A549 (cell line): ENCODE results near the gene SUGP2. TPM values are rescaled to one million over a fixed set of nuclear protein-coding genes. Genes with fewer than 3 reads are reported as not detected.
A peak's percentile ranks its signal among the peaks of the same experiment; 100 is the strongest.

Experiments
- ATAC-seq, 2 experiments: fragments of 200-7000 bp in 1 of 2; fragments of >200 bp in 1 of 2; cut with Nextera tagmentation in 1 of 2; cut with Tn5 transposase in 1 of 2; 3 replicates each; pipeline versions ENCODE4 v1.8.0 to v1.9.1; 2018 to 2020; ENCODE audit warnings: mild to moderate bottlenecking in 1 of 2, moderate library complexity in 1 of 2
- CTCF ChIA-PET: fragments of 300-600 bp; sonication (Branson Sonifier 250); formaldehyde crosslinking; extraction: SDS; loops from one replicate; lab custom pipeline; 2021; ENCODE audit warnings: antibody characterized with exemption, inconsistent platforms; lab: Yijun Ruan, JAX
- POLR2A ChIA-PET: fragments of 350-600 bp; formaldehyde crosslinking; extraction: SDS; loops from one replicate; lab custom pipeline; 2021; ENCODE audit warnings: antibody characterized with exemption, inconsistent platforms; lab: Yijun Ruan, JAX
- DNase-seq, 2 experiments: peaks; one replicate each; pipeline versions ENCODE4 v3.0.0 to v3.0.0-alpha.2; 2011 to 2016; ENCODE audit warnings: low read depth in 1 of 2, low spot score in 1 of 2
- FAIRE-seq: peaks from 2 replicates; lab custom pipeline; 2011; peaks lifted over from hg19 to GRCh38; lab: Jason Lieb, UNC
- H3K27ac ChIP-seq, 2 experiments: fragments of >200 bp; sonication (Bioruptor Twin); formaldehyde crosslinking; 3 replicates each; pipeline ENCODE4 v1.5.1; 2016 to 2017
- H3K4me1 ChIP-seq: fragments of >200 bp; sonication (Bioruptor Twin); formaldehyde crosslinking; 3 replicates; pipeline ENCODE4 v1.6.1; 2016
- H3K4me2 ChIP-seq: fragments of >200 bp; sonication (Bioruptor Twin); formaldehyde crosslinking; 3 replicates; pipeline ENCODE4 v1.6.1; 2016
- H3K4me3 ChIP-seq: fragments of >200 bp; sonication (Bioruptor Twin); formaldehyde crosslinking; 3 replicates; pipeline ENCODE4 v1.5.1; 2016
- H3K9me3 ChIP-seq: fragments of >200 bp; sonication (Bioruptor Twin); formaldehyde crosslinking; 3 replicates; pipeline ENCODE4 v1.6.1; 2016
- BCL3 ChIP-seq: fragments of >200 bp; sonication (Bioruptor Twin); formaldehyde crosslinking; IDR thresholded peaks from 3 replicates; pipeline ENCODE4 v1.6.1; 2016
- BHLHE40 ChIP-seq: IDR thresholded peaks from 2 replicates; pipeline ENCODE4 v1.6.1; 2012; ENCODE audit warnings: low read depth, low read length, inconsistent platforms
- CBX8 ChIP-seq: fragments of 200-600 bp; sonication (generic); IDR thresholded peaks from 2 replicates; pipeline ENCODE4 v1.6.1; 2016
- CHD4 ChIP-seq: fragments of 200-600 bp; sonication (generic); IDR thresholded peaks from 2 replicates; pipeline ENCODE4 v1.6.1; 2016; ENCODE audit warnings: antibody characterized with exemption, mild to moderate bottlenecking, borderline replicate concordance
- E2F6 ChIP-seq: IDR thresholded peaks from 2 replicates; pipeline ENCODE4 v1.6.1; 2012; ENCODE audit warnings: low read depth, borderline replicate concordance
- EHMT2 ChIP-seq: fragments of 200-600 bp; sonication (generic); IDR thresholded peaks from 2 replicates; pipeline ENCODE4 v1.6.1; 2016; ENCODE audit warnings: antibody characterized with exemption, low read depth, mild to moderate bottlenecking, moderate library complexity
- ESRRA ChIP-seq: fragments of 150-350 bp; IDR thresholded peaks from 2 replicates; pipeline ENCODE4 v1.6.1; 2014; ENCODE audit warnings: mild to moderate bottlenecking, low read length, borderline replicate concordance
- FOSB ChIP-seq: fragments of 250-450 bp; sonication (Bioruptor Pico); IDR thresholded peaks from 2 replicates; pipeline ENCODE4 v1.5.0; 2020; ENCODE audit warnings: mild to moderate bottlenecking, moderate library complexity
- FOSL2 ChIP-seq, 2 experiments: fragments of 450-650 bp in 1 of 2; fragments of >200 bp in 1 of 2; sonication (Bioruptor Twin) in 1 of 2; formaldehyde crosslinking; IDR thresholded peaks; 2 replicates each; pipeline versions ENCODE4 v1.5.0 to v1.6.1; 2016 to 2020; ENCODE audit warnings: mild to moderate bottlenecking in 1 of 2, moderate library complexity in 1 of 2
- HEYL ChIP-seq: fragments of 250-450 bp; sonication (Bioruptor Pico); IDR thresholded peaks from 2 replicates; pipeline ENCODE4 v1.8.0; 2021; ENCODE audit warnings: mild to moderate bottlenecking, moderate library complexity
- HMGXB4 ChIP-seq: fragments of 250-450 bp; sonication (Bioruptor Pico); IDR thresholded peaks from 2 replicates; pipeline ENCODE4 v1.5.0; 2021; ENCODE audit warnings: mild to moderate bottlenecking, moderate library complexity, borderline replicate concordance
- HOXB13 ChIP-seq: fragments of 250-450 bp; sonication (Bioruptor Pico); IDR thresholded peaks from 2 replicates; pipeline ENCODE4 v1.5.0; 2020; ENCODE audit warnings: low read depth, mild to moderate bottlenecking, moderate library complexity
- HOXB5 ChIP-seq: fragments of 250-450 bp; sonication (Bioruptor Pico); IDR thresholded peaks from 2 replicates; pipeline ENCODE4 v1.5.0; 2020; ENCODE audit warnings: mild to moderate bottlenecking, moderate library complexity
- KDM1A ChIP-seq: fragments of 200-600 bp; sonication (generic); IDR thresholded peaks from 2 replicates; pipeline ENCODE4 v1.6.1; 2016; ENCODE audit warnings: low read depth, mild to moderate bottlenecking
- MAFK ChIP-seq: fragments of 450-650 bp; IDR thresholded peaks from 2 replicates; pipeline ENCODE4 v1.6.1; 2014; ENCODE audit not compliant: partially characterized antibody
- MAZ ChIP-seq: fragments of 150-350 bp; IDR thresholded peaks from 2 replicates; pipeline ENCODE4 v1.6.1; 2014; ENCODE audit warnings: antibody characterized with exemption, low read depth, low read length, borderline replicate concordance
- MYC ChIP-seq: IDR thresholded peaks from 2 replicates; pipeline ENCODE4 v1.6.1; 2012; ENCODE audit warnings: mild to moderate bottlenecking, inconsistent platforms, low read length, improper control_type of control experiment, borderline replicate concordance
- NFE2L2 ChIP-seq: fragments of 150-350 bp; conservative IDR thresholded peaks from 2 replicates; pipeline ENCODE4 v1.6.1; 2014; ENCODE audit warnings: low read length
- NPAS2 ChIP-seq: fragments of 250-450 bp; sonication (Bioruptor Pico); IDR thresholded peaks from 2 replicates; pipeline ENCODE4 v1.8.0; 2022; ENCODE audit warnings: mild to moderate bottlenecking, moderate library complexity, borderline replicate concordance
- NR3C1 ChIP-seq: fragments of >200 bp; sonication (Bioruptor Twin); formaldehyde crosslinking; IDR thresholded peaks from 3 replicates; pipeline ENCODE4 v1.6.1; 2017
- PBX3 ChIP-seq: IDR thresholded peaks from 2 replicates; pipeline ENCODE4 v1.6.1; 2012
- POLR2AphosphoS2 ChIP-seq: conservative IDR thresholded peaks from 2 replicates; pipeline ENCODE4 v1.6.1; 2012; ENCODE audit warnings: low read length, improper control_type of control experiment, inconsistent platforms
- RARB ChIP-seq: fragments of 250-450 bp; sonication (Bioruptor Pico); IDR thresholded peaks from 2 replicates; pipeline ENCODE4 v1.8.0; 2021; ENCODE audit warnings: mild to moderate bottlenecking, moderate library complexity
- REST ChIP-seq: fragments of 200-600 bp; sonication (generic); IDR thresholded peaks from 2 replicates; pipeline ENCODE4 v1.6.1; 2016; ENCODE audit warnings: antibody characterized with exemption, mild to moderate bottlenecking, moderate library complexity
- RFX5 ChIP-seq: fragments of 450-650 bp; IDR thresholded peaks from 2 replicates; pipeline ENCODE4 v1.7.1; 2014; ENCODE audit warnings: antibody characterized with exemption, mild to moderate bottlenecking, moderate library complexity
- SREBF2 ChIP-seq: fragments of 450-650 bp; IDR thresholded peaks from 2 replicates; pipeline ENCODE4 v1.6.1; 2014; ENCODE audit warnings: mild to moderate bottlenecking, moderate library complexity
- ZC3H11A ChIP-seq: fragments of 450-650 bp; IDR thresholded peaks from 2 replicates; pipeline ENCODE4 v1.6.1; 2014; ENCODE audit warnings: antibody characterized with exemption, mild to moderate bottlenecking
- ZFP36 ChIP-seq: fragments of 450-650 bp; IDR thresholded peaks from 2 replicates; pipeline ENCODE4 v1.6.1; 2014; ENCODE audit warnings: borderline replicate concordance; ENCODE audit not compliant: partially characterized antibody
- WGBS: methylation state at CpG from one replicate; pipeline ENCODE4 v1.1.6; 2017; ENCODE audit errors: missing lambda C conversion rate; 5-methylcytosine and 5-hydroxymethylcytosine counted together
- polyA plus RNA-seq, 4 experiments: library from polyadenylated mRNA; depleted of rRNA in 3 of 4; stranded (reverse); fragments of >200 nt; fragmentation: RNase III in 1 of 4; extraction: RNeasy Plus Mini Kit Qiagen cat#74134 plus additional on column Dnase treatment in 1 of 4; gene quantifications; 2 replicates in 3 of 4; 3 replicates in 1 of 4; pipeline ENCODE4 v1.2.3, GENCODE V29; 2011 to 2017

SUGP2 gene
- polyA plus RNA-seq, 2 of the 4 experiments (the other 2 are of a cell fraction) = 42.4 to 43.9 TPM

- Histone ChIP-seq H3K4me2 (peak overlapping the region; percentile 99), H3K9me3 (no peaks in the 10 kb centered on the region), H3K4me3 (peak overlapping the region; percentile 87; the same call in 1 of the 3 replicates), H3K4me1 (peaks cover 13% of the 10 kb centered on the region; the same call in 1 of the 3 replicates), H3K27ac (no peak overlapping the region)
- FAIRE-seq (no peak), DNase-seq (no peak), ATAC-seq (no peak)
- no peak for TF ChIP-seq MYC
- TF ChIP-seq ESRRA = no peak
- TF ChIP-seq NR3C1 = no peak
- no peak for TF ChIP-seq HOXB5 (CRISPR knock-in tag)
- no peak for TF ChIP-seq E2F6
- no peak for TF ChIP-seq NFE2L2
- TF ChIP-seq HEYL = no peak
- TF ChIP-seq NPAS2 = no peak
- TF ChIP-seq ZC3H11A = no peak
- TF ChIP-seq FOSL2 (IDR thresholded peaks at IDR 0.05) = no peak
- no peak for TF ChIP-seq FOSL2 (CRISPR knock-in tag; IDR thresholded peaks at IDR 0.05)
- TF ChIP-seq CBX8 = no peak
- TF ChIP-seq EHMT2 = no peak
- TF ChIP-seq REST = no peak
- no peak for TF ChIP-seq HOXB13 (CRISPR knock-in tag)
- no peak for TF ChIP-seq FOSB (CRISPR knock-in tag)
- ChIA-PET CTCF (no interaction called here), POLR2A (no interaction called here)
- WGBS = 79% methylated on average over 5 of the region's 5 CpGs
These were observed 1.4 kb downstream of the SUGP2 start for GRCh38 chr19:19031891-19032290.

GRCh38 chr19:19028526-19028925, 4.8 kb downstream of the SUGP2 start:
- H3K4me1 ChIP-seq = peaks cover 8% of the 10 kb centered on the region; the same call in 1 of the 3 replicates
- H3K9me3 ChIP-seq = no peaks in the 10 kb centered on the region
- no peak for DNase-seq
- FAIRE-seq = no peak
- H3K27ac ChIP-seq = no peak overlapping the region
- 85% methylated on average over 9 of the region's 9 CpGs for WGBS
- POLR2A ChIA-PET = no interaction called here
- no peak for ATAC-seq
- no peak overlapping the region for H3K4me3 ChIP-seq
- CTCF ChIA-PET = no interaction called here
- H3K4me2 ChIP-seq = no peak overlapping the region
- TF ChIP-seq POLR2AphosphoS2 (no peak), ZFP36 (no peak), HMGXB4 (CRISPR knock-in tag) (no peak), RFX5 (no peak), CHD4 (no peak), E2F6 (no peak), SREBF2 (no peak), HEYL (no peak), MAZ (no peak), BCL3 (no peak), BHLHE40 (no peak), PBX3 (no peak), KDM1A (no peak), RARB (CRISPR knock-in tag) (no peak), MAFK (no peak)
